Colonic mucosa (tissue), 4 donors: ENCODE results near the gene FHIT. TPM values are rescaled to one million over a fixed set of nuclear protein-coding genes. Genes with fewer than 3 reads are reported as not detected.

Source experiments
- DNase-seq: peaks from one replicate; pipeline ENCODE4 v3.0.0-alpha.2; 2020
- H3K27ac ChIP-seq: fragments of 200-600 bp; one replicate; pipeline ENCODE4 v1.8.0; 2021
- H3K27me3 ChIP-seq: fragments of 200-600 bp; one replicate; pipeline ENCODE4 v1.8.0; 2021
- H3K36me3 ChIP-seq: fragments of 200-600 bp; one replicate; pipeline ENCODE4 v1.8.0; 2021
- H3K4me1 ChIP-seq: fragments of 200-600 bp; one replicate; pipeline ENCODE4 v1.8.0; 2021; ENCODE audit warnings: mild to moderate bottlenecking
- H3K4me3 ChIP-seq: fragments of 200-600 bp; one replicate; pipeline ENCODE4 v1.8.0; 2021
- H3K9ac ChIP-seq, 2 donors: one replicate each; pipeline ENCODE4 v1.7.0; 2013; ENCODE audit warnings: control low read depth in 2 of 2, low read depth in 2 of 2, low read length in 2 of 2
- H3K9me3 ChIP-seq: fragments of 200-600 bp; one replicate; pipeline ENCODE4 v1.8.0; 2021
- CTCF ChIP-seq: fragments of 200-600 bp; IDR thresholded peaks from one replicate; pipeline ENCODE4 v1.8.0; 2022; ENCODE audit warnings: antibody characterized with exemption, mild to moderate bottlenecking
- intact Hi-C: fragments of 100-400 bp; cut with DNase I; formaldehyde crosslinking; loops from one replicate; pipeline ENCODE4 v1.14.1; 2022
- total RNA-seq, 2 donors: library from RNA; stranded (reverse); fragmentation: NEBNext Ultra II Directional in 1 of 2; extraction: Animal tissue kit (Norgen Biotek cat#: 25700) in 1 of 2; gene quantifications; one replicate each; pipeline ENCODE4 v1.2.1, GENCODE V29; 2021
- donor health status: healthy.
- donor health status: DM: no; HTN: no; CAD: no.
- donor health status: DM: no; HTN: no; CAD: no.

The FHIT gene
- total RNA-seq, 2 donors from 2014 or later: 7.7 to 9.4 TPM

GRCh38 chr3:60746695-60747416, 504.4 kb downstream of the FHIT start:
- Histone ChIP-seq H3K27me3 (no peaks in the 10 kb centered on the region), H3K27ac (no peak overlapping the region), H3K9ac (no peak overlapping the region), H3K4me1 (no peaks in the 10 kb centered on the region), H3K4me3 (no peak overlapping the region), H3K36me3 (no peaks in the 10 kb centered on the region), H3K9me3 (no peaks in the 10 kb centered on the region)
- intact Hi-C loops: no loop called here
- DNase-seq: no peak
- no peak for TF ChIP-seq CTCF

- Histone ChIP-seq H3K36me3 (no peaks in the 10 kb centered on the region), H3K4me3 (no peak overlapping the region), H3K27ac (no peak overlapping the region), H3K9me3 (no peaks in the 10 kb centered on the region), H3K9ac (no peak overlapping the region), H3K27me3 (no peaks in the 10 kb centered on the region), H3K4me1 (no peaks in the 10 kb centered on the region)
- DNase-seq: no peak
- TF ChIP-seq CTCF: no peak
- intact Hi-C loops: no loop called here
Measured at GRCh38 chr3:60746043-60746638, 505.1 kb downstream of the FHIT start.

- H3K36me3 ChIP-seq: no peaks in the 10 kb centered on the region
- intact Hi-C loops: no loop called here
- H3K27ac ChIP-seq: no peak overlapping the region
- no peaks in the 10 kb centered on the region for H3K9me3 ChIP-seq
- no peaks in the 10 kb centered on the region for H3K27me3 ChIP-seq
- TF ChIP-seq CTCF: no peak
- no peak for DNase-seq
- no peaks in the 10 kb centered on the region for H3K4me1 ChIP-seq
- no peak overlapping the region for H3K9ac ChIP-seq
- H3K4me3 ChIP-seq: no peak overlapping the region
Measured at GRCh38 chr3:60743631-60744164, 507.6 kb downstream of the FHIT start.

GRCh38 chr3:60742606-60743145, 508.6 kb downstream of the FHIT start:
- DNase-seq: no peak
- Histone ChIP-seq H3K27me3 (no peaks in the 10 kb centered on the region), H3K36me3 (no peaks in the 10 kb centered on the region), H3K9ac (no peak overlapping the region), H3K27ac (no peak overlapping the region), H3K4me1 (no peaks in the 10 kb centered on the region), H3K4me3 (no peak overlapping the region), H3K9me3 (no peaks in the 10 kb centered on the region)
- TF ChIP-seq CTCF: no peak
- intact Hi-C loops: no loop called here

- Histone ChIP-seq H3K9me3 (no peaks in the 10 kb centered on the region), H3K27ac (no peak overlapping the region), H3K27me3 (no peaks in the 10 kb centered on the region), H3K4me3 (no peak overlapping the region), H3K4me1 (no peaks in the 10 kb centered on the region), H3K9ac (no peak overlapping the region), H3K36me3 (no peaks in the 10 kb centered on the region)
- TF ChIP-seq CTCF: no peak
- intact Hi-C loops: no loop called here
- DNase-seq: no peak
Measured at GRCh38 chr3:60737633-60738399, 513.4 kb downstream of the FHIT start.
